ENCODE results near the gene PRDM9. TPM values are rescaled to one million over a fixed set of nuclear protein-coding genes. Genes with fewer than 3 reads are reported as not detected.
"Not testable (repeated sequence)": the region's sequence is repeated elsewhere in the genome, so short reads cannot be mapped to it uniquely, and the experiment has no call there.

The PRDM9 gene
- polyA plus RNA-seq, 1 experiment, result not detected

GRCh38 chr5:23483090-23483489 is 24.3 kb upstream of the PRDM9 start:
- no peak for TF ChIP-seq CTCF (IDR thresholded peaks at IDR 0.05; ENCODE audit: insufficient read depth, low read depth, low read length)
- ChIA-PET POLR2A (no interaction called here), CTCF (no interaction called here)
- H3K36me3 ChIP-seq (ENCODE audit: control insufficient read depth, insufficient read depth, low read length), result no peaks in the 10 kb centered on the region
- no peaks in the 10 kb centered on the region for H3K27me3 ChIP-seq (ENCODE audit: control insufficient read depth, insufficient read depth, low read length)
- DNase-seq (ENCODE audit: low read depth), result no peak
- H3K4me3 ChIP-seq (ENCODE audit: low read depth, low read length), result no peak overlapping the region

DNA sequence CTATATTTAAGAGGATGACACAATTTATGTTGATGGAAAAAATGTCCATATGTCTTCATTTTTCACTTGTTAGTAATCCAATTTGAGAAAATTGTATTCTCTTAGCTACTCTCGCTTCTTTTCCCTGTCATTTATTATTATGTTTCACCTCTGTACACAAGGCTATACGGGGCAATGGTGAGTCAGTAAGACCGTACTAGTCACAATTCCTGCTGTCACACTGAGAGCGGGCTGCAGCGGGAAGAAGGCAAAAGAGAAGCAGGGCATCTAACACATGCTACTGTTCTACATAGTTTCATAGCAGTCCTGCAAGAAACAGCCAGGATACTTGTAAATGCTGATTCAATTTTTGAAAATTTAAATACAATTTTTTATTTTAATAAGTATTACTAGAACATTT is 23.3 kb upstream of the PRDM9 start:
- Histone ChIP-seq H3K36me3 (ENCODE audit: control insufficient read depth, insufficient read depth, low read length) (no peaks in the 10 kb centered on the region), H3K27me3 (ENCODE audit: control insufficient read depth, insufficient read depth, low read length) (no peaks in the 10 kb centered on the region), H3K4me3 (ENCODE audit: low read depth, low read length) (no peak overlapping the region)
- DNase-seq (ENCODE audit: low read depth), result no peak
- ChIA-PET CTCF (no interaction called here), POLR2A (no interaction called here)
- no peak for TF ChIP-seq CTCF (IDR thresholded peaks at IDR 0.05; ENCODE audit: insufficient read depth, low read depth, low read length)

- POLR2A ChIA-PET; H3K27me3 ChIP-seq (ENCODE audit: control insufficient read depth, insufficient read depth, low read length); DNase-seq (ENCODE audit: low read depth); CTCF ChIA-PET; H3K36me3 ChIP-seq (ENCODE audit: control insufficient read depth, insufficient read depth, low read length); H3K4me3 ChIP-seq (ENCODE audit: low read depth, low read length): not testable (repeated sequence)
Observed at GRCh38 chr5:23486227-23486626, 21.2 kb upstream of the PRDM9 start.

- Histone ChIP-seq H3K36me3 (ENCODE audit: control insufficient read depth, insufficient read depth, low read length) (no peaks in the 10 kb centered on the region), H3K27me3 (ENCODE audit: control insufficient read depth, insufficient read depth, low read length) (no peaks in the 10 kb centered on the region), H3K4me3 (ENCODE audit: low read depth, low read length) (no peak overlapping the region)
- CTCF ChIA-PET, result interaction anchor here (1.1 kb wide), 1 partner anchor 33 kb away, joined by 3 read pairs; no protein-coding TSS in a partner anchor
- POLR2A ChIA-PET, result no interaction called here
- no peak for TF ChIP-seq CTCF (IDR thresholded peaks at IDR 0.05; ENCODE audit: insufficient read depth, low read depth, low read length)
- DNase-seq (ENCODE audit: low read depth), result no peak
Observed at GRCh38 chr5:23490993-23491392, 16.4 kb upstream of the PRDM9 start.

- no peaks in the 10 kb centered on the region for H3K36me3 ChIP-seq (ENCODE audit: control insufficient read depth, insufficient read depth, low read length)
- DNase-seq (ENCODE audit: low read depth), result no peak
- TF ChIP-seq CTCF (IDR thresholded peaks at IDR 0.05; ENCODE audit: insufficient read depth, low read depth, low read length), result no peak
- CTCF ChIA-PET, result no interaction called here
- H3K4me3 ChIP-seq (ENCODE audit: low read depth, low read length), result no peak overlapping the region
- no peaks in the 10 kb centered on the region for H3K27me3 ChIP-seq (ENCODE audit: control insufficient read depth, insufficient read depth, low read length)
- POLR2A ChIA-PET, result no interaction called here
Observed at GRCh38 chr5:23494558-23494957, 12.9 kb upstream of the PRDM9 start.

DNA sequence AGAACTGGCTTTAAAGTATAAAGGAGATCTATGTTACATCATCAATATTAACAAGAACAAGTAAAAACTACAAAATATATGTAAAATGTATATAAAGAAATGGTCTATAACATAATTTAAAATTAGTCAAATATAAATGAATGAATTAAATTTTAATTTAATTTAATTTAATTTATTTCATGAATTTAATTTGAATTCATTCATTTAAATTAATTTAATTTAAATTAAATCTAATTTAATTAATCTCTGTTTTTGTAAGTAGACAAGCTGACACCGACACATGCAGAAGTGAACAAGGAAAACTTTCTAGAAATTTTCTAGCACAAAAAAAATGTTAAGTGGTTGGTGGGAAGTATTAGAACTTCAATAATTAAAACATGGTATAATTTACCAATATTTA is 10.8 kb upstream of the PRDM9 start:
- no peak for DNase-seq (ENCODE audit: low read depth)
- no peak for TF ChIP-seq CTCF (IDR thresholded peaks at IDR 0.05; ENCODE audit: insufficient read depth, low read depth, low read length)
- CTCF ChIA-PET, result no interaction called here
- POLR2A ChIA-PET, result no interaction called here
- no peaks in the 10 kb centered on the region for H3K27me3 ChIP-seq (ENCODE audit: control insufficient read depth, insufficient read depth, low read length)
- H3K36me3 ChIP-seq (ENCODE audit: control insufficient read depth, insufficient read depth, low read length), result no peaks in the 10 kb centered on the region
- no peak overlapping the region for H3K4me3 ChIP-seq (ENCODE audit: low read depth, low read length)

All from BJ (cell line).